ENCODE results near the gene RPL26. TPM values are rescaled to one million over a fixed set of nuclear protein-coding genes. Genes with fewer than 3 reads are reported as not detected.

Gene RPL26
- 1,664 TPM for polyA plus RNA-seq

DNA sequence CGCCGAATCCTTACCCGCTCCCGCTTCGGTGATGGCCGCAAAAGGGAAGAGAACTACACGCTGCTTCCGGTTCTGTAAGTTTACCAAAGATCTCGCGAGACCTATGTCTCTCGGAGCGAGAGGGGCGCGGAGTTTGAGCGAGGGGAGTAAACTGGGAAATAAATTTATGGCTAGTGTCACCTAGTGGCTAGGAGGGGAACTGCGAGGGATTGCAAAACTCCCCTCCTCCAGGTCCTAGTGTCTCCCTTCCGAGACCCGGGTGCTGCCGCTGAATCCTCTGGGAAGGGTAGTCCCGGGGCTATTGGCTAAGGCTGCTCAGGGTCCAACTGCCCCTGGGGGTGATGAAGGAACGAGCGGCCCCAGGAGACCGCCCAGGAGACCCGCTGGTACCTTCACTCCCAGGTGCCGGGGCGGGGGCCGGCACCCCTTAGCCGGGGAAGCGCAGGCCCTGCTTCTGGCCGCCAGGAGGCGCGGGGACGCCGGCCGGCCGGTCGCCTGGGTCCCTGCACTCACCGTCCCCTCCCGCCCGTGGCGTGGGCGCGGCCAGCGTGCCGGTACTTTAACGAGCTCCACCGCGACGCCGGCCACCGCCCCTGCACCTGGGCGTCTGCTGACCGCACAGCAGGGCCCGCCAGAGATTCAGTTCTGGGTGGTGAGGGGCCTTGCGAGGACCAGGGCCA lies at the start of gene RPL26:
Gene RPL26, minus strand, starts transcription at position 51 of the 680 bp plus-strand sequence. CDS start 883 bp downstream, outside the sequence.
- H3K4me3 Mint-ChIP-seq = peak within 1 kb of the TSS; percentile 94 to 99 (median 97)
- peaks cover 24 to 43% (median 37%) of the 10 kb centered on the region in 3 donors for H3K4me1 Mint-ChIP-seq
- H3K9me3 Mint-ChIP-seq = no peaks in the 10 kb centered on the region
- peak within 1 kb of the TSS; percentile 86 to 99 (median 94) for H3K27ac Mint-ChIP-seq
- H3K36me3 Mint-ChIP-seq = peaks cover 9% of the 10 kb centered on the region
- H3K27me3 Mint-ChIP-seq = no peaks in the 10 kb centered on the region

DNA sequence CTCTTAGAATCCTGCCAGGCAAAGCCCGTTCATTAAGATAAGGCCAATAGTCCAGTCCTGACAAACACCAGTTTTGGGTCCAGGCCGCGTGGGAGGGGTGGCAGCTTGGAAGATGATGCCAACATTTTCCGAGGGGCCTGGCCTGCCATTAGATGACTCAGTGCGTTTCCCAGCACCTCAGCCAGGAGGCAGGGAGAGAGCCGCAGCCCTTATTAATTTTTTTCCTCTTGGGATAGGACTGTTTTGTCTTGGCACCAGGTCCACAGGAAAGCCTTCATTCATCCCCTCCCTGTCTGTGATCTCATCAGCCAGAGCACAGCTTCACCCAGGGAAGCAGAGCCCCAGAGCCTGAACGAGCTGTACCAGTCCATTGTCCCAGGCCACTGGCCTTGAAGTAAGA lies 48.0 kb upstream of the RPL26 start:
- no peaks in the 10 kb centered on the region for H3K27me3 Mint-ChIP-seq
- no peaks in the 10 kb centered on the region for H3K36me3 Mint-ChIP-seq
- H3K9me3 Mint-ChIP-seq = no peaks in the 10 kb centered on the region
- H3K27ac Mint-ChIP-seq = no peak overlapping the region
- peaks cover 0 to 8% (median 2%) of the 10 kb centered on the region in 3 donors for H3K4me1 Mint-ChIP-seq
- no peak overlapping the region for H3K4me3 Mint-ChIP-seq

DNA sequence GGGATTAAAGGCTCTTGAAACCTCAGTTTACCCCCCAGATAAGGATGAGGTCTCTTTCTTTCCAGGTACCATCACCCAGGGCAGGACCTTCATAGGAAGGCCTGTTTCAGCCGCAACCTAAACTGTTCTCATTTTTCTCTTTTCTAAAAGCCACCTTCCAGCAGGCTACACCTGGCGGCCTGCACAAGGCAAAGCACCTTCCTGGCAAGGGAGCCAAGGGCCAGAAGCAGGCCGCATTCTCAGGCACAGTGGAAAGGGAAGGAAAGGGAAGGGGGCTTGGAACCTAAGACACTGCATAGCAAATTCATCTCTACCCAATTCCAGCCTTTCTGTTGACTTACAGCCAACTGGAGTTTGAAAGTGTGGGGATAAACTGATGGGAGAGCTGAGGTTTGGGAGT lies 43.8 kb upstream of the RPL26 start:
- Mint-ChIP-seq H3K27me3 (peaks cover 8% of the 10 kb centered on the region), H3K36me3 (no peaks in the 10 kb centered on the region), H3K27ac (no peak overlapping the region), H3K4me1 (no peaks in the 10 kb centered on the region), H3K9me3 (no peaks in the 10 kb centered on the region), H3K4me3 (no peak overlapping the region)

DNA sequence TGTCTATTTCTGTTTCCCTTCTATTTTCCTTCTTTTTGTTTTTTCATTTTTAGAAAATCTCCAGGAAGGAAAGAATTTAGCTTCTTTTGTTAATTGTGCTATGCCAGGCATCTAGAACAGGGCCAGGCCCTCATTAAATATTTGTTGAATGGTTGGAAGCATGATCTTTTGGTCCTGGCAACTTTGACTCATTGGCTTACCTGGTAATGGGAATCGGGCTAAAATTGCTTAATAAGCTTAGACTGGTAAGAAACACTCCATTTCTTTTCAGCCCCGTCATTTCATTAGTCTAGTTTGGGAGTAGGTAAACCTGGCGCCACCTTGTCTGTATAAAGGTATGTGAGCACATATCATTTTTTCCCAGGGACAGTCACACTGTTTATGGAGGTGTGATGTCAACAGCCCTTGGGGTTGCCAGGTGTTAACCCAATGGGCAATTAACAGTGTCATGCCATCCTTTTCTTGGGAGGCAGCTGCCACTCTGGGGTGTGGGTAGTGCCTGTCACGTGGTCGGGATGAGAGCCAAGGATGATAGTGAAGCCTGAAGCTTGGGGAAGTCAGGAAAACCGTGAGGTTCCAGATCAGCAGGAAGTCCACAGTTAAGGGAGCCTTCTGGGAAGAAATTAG lies 43.2 kb upstream of the RPL26 start:
- H3K36me3 Mint-ChIP-seq = no peaks in the 10 kb centered on the region
- H3K4me3 Mint-ChIP-seq = no peak overlapping the region
- no peak overlapping the region for H3K27ac Mint-ChIP-seq
- H3K4me1 Mint-ChIP-seq = no peaks in the 10 kb centered on the region
- H3K27me3 Mint-ChIP-seq = peaks cover 10% of the 10 kb centered on the region
- no peaks in the 10 kb centered on the region for H3K9me3 Mint-ChIP-seq

- Mint-ChIP-seq H3K27ac (no peak overlapping the region), H3K4me1 (no peaks in the 10 kb centered on the region), H3K36me3 (no peaks in the 10 kb centered on the region), H3K9me3 (peaks cover 0 to 2% (median 0%) of the 10 kb centered on the region in 3 donors), H3K4me3 (no peak overlapping the region), H3K27me3 (peaks cover 33% of the 10 kb centered on the region)
Observed at GRCh38 chr17:8421571-8421970, 38.6 kb upstream of the RPL26 start.

- Mint-ChIP-seq H3K27me3 (peaks cover 33% of the 10 kb centered on the region), H3K4me1 (no peaks in the 10 kb centered on the region), H3K27ac (no peak overlapping the region), H3K4me3 (no peak overlapping the region), H3K36me3 (peaks cover 2% of the 10 kb centered on the region), H3K9me3 (peaks cover 0 to 2% (median 0%) of the 10 kb centered on the region in 3 donors)
Observed at GRCh38 chr17:8420041-8420934, 37.3 kb upstream of the RPL26 start.

GRCh38 chr17:8419305-8419704 lies 36.3 kb upstream of the RPL26 start:
- Mint-ChIP-seq H3K4me3 (no peak overlapping the region), H3K9me3 (peaks cover 0 to 2% (median 0%) of the 10 kb centered on the region in 3 donors), H3K27me3 (peaks cover 33% of the 10 kb centered on the region), H3K4me1 (no peaks in the 10 kb centered on the region), H3K36me3 (peaks cover 2% of the 10 kb centered on the region), H3K27ac (no peak overlapping the region)

DNA sequence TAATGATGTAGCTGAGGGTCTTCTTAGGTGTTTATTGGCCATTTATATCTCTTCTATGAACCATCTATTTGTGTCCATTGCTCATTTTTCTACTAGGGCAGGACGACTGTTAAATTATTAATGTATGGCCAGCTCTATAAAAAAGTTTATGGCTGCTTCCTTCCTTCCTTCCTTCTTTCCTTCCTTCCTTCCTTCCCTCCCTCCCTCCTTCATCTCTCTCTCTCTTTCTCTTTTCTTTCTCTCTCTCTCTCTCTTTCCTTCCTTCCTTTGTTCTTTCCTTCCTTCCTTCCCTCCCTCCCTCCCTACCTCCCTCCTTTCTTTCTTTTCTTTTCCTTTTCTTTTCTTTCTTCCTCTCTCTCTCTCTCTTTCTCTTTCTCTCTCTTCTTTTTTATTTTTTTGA lies 35.5 kb upstream of the RPL26 start:
- peaks cover 30% of the 10 kb centered on the region for H3K27me3 Mint-ChIP-seq
- H3K4me3 Mint-ChIP-seq = no peak overlapping the region
- H3K36me3 Mint-ChIP-seq = peaks cover 2% of the 10 kb centered on the region

DNA sequence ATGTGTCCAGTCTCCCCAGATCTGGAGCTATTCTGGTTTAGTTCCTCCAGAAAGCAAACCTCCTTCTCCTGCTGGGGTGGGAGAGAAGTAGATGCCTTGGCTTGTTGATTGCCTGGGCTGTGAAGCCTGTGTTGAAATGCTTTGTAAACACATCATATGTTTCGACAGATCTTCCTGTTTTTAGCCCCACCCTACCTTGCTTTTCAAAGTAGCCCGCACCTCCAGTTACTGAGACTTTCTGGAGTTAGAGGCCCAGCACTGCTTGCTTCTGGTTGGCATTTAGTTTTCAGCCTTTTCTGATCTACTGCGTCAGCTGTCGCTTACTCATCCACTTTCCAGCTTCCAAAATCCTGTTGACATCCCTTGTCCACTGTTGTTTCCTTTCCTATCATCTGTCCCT lies 34.8 kb upstream of the RPL26 start:
- H3K9me3 Mint-ChIP-seq = peaks cover 0 to 2% (median 0%) of the 10 kb centered on the region in 3 donors
- H3K4me1 Mint-ChIP-seq = no peaks in the 10 kb centered on the region
- H3K36me3 Mint-ChIP-seq = peaks cover 2% of the 10 kb centered on the region
- H3K4me3 Mint-ChIP-seq = no peak overlapping the region
- no peak overlapping the region for H3K27ac Mint-ChIP-seq
- peaks cover 26% of the 10 kb centered on the region for H3K27me3 Mint-ChIP-seq

More for the DNA sequence above, 35.5 kb upstream of the RPL26 start:
- no peak overlapping the region for H3K27ac Mint-ChIP-seq
- H3K4me1 Mint-ChIP-seq = no peaks in the 10 kb centered on the region
- H3K9me3 Mint-ChIP-seq = peaks cover 0 to 2% (median 0%) of the 10 kb centered on the region in 3 donors

DNA sequence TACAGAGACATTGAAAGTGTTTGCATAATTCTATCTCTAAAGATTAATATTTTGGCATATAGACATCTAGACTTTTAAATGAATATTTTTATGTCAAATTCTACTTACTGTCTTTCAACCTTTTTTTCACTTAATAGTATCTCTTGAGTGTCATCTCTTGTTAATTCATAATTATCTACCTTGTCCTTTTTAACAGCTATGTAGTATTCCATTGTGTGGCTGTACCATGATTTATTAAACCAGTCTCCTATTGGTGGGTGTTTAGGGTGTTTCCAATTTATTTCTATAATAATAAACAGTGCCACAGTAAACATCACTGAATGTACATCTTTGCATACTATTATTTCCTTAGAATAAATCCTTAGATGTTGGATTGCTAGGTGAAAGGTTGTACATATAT lies 30.9 kb upstream of the RPL26 start:
- Mint-ChIP-seq H3K9me3 (peaks cover 0 to 2% (median 0%) of the 10 kb centered on the region in 3 donors), H3K27ac (no peak overlapping the region), H3K27me3 (peaks cover 14% of the 10 kb centered on the region), H3K4me1 (peaks cover 0 to 4% (median 3%) of the 10 kb centered on the region in 3 donors), H3K4me3 (no peak overlapping the region), H3K36me3 (peaks cover 2% of the 10 kb centered on the region)

- H3K9me3 Mint-ChIP-seq = peaks cover 0 to 2% (median 0%) of the 10 kb centered on the region in 3 donors
- no peak overlapping the region for H3K27ac Mint-ChIP-seq
- H3K27me3 Mint-ChIP-seq = peaks cover 11% of the 10 kb centered on the region
- peaks cover 0 to 4% (median 3%) of the 10 kb centered on the region in 3 donors for H3K4me1 Mint-ChIP-seq
- H3K36me3 Mint-ChIP-seq = peaks cover 2% of the 10 kb centered on the region
- H3K4me3 Mint-ChIP-seq = peak overlapping the region in 1 of 4 donors; percentile 29
Observed at GRCh38 chr17:8413328-8413727, 30.3 kb upstream of the RPL26 start.

DNA sequence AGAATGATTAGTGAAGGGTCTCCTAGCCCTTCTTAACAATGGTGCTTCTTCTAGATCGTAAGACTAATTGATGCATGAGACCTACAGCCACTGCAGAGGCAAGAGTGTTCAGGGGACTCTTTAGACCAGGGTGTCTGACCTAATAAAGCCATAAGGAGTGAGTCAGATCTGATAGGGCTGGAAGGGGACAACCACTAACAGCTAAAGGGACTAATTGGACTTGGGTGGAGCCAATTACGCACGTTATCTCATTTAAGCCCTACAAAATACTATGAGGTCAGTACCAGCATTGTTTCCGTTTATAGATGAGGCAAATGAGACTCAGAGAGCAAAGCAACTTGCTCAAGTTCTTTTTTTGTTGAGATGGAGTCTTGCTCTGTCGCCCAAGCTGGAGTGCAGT lies 29.1 kb upstream of the RPL26 start:
- peaks cover 2% of the 10 kb centered on the region for H3K36me3 Mint-ChIP-seq
- H3K4me3 Mint-ChIP-seq = no peak overlapping the region
- peaks cover 5% of the 10 kb centered on the region for H3K27me3 Mint-ChIP-seq
- H3K9me3 Mint-ChIP-seq = no peaks in the 10 kb centered on the region
- peaks cover 0 to 4% (median 3%) of the 10 kb centered on the region in 3 donors for H3K4me1 Mint-ChIP-seq
- no peak overlapping the region for H3K27ac Mint-ChIP-seq

GRCh38 chr17:8410883-8411238 lies 27.9 kb upstream of the RPL26 start:
- H3K36me3 Mint-ChIP-seq = no peaks in the 10 kb centered on the region
- H3K27ac Mint-ChIP-seq = no peak overlapping the region
- H3K4me1 Mint-ChIP-seq = peaks cover 0 to 4% (median 3%) of the 10 kb centered on the region in 3 donors
- H3K27me3 Mint-ChIP-seq = peaks cover 5% of the 10 kb centered on the region
- H3K4me3 Mint-ChIP-seq = no peak overlapping the region
- H3K9me3 Mint-ChIP-seq = no peaks in the 10 kb centered on the region

DNA sequence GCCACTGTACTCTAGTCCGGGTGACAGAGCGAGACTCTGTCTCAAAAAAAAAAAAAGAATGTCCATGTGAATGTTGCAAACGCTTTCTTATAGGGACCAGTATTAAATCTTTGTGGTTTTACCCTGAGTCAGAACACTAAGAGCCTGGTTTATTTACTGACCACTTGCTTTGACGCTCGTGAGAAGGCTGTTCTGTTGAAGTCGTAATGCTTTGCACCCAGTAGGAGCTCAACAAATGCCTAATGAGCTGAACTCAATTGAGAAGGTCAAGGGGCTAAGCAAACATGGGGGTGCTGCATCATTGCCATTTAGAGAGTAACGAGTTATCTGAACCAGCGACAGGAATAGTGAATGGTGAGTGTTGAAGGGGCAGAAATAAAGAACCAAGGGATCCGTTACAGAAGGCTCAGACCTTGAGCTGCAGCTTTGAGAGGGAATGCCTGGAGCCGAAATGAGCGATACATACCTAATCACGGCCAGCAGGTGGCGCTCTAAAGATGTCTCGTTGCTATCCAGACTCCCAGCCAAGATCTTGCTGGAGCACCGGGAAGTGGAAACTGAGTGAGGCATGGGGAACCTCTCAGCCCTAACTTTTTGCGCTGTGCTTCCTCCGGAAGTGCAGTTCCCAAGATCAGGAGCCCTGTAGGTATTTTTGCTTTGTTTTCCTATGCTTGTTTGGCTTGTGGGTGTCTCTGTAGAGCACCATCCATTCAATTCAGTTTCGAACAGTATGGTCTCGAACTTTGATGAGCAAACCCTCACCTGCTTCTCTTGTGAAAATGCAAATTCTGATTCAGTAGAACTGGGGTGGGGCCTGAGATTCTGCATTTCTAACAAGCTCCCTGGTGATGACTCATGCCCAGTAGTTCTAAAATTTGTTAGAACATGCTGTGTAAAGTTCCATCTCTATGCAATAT lies 27.2 kb upstream of the RPL26 start:
- no peak overlapping the region for H3K4me3 Mint-ChIP-seq
- H3K36me3 Mint-ChIP-seq = no peaks in the 10 kb centered on the region
- peak overlapping the region in 1 of 3 donors; percentile 78 for H3K27ac Mint-ChIP-seq
- no peaks in the 10 kb centered on the region for H3K9me3 Mint-ChIP-seq
- peaks cover 9% of the 10 kb centered on the region for H3K27me3 Mint-ChIP-seq
- peaks cover 0 to 4% (median 3%) of the 10 kb centered on the region in 3 donors for H3K4me1 Mint-ChIP-seq

Data from IgD-negative memory B cell (primary cell).